DOHH2 (cell line): ENCODE data around the gene BARX1.

Experiments used
- EZH2phosphoT487 ChIP-seq: fragments of 200-600 bp; sonication (generic); IDR thresholded peaks from 2 replicates; pipeline ENCODE4 v1.6.1; 2017; ENCODE audit warnings: borderline replicate concordance, mild to moderate bottlenecking, antibody characterized with exemption, low read length, moderate library complexity, mixed read lengths
- TF ChIP-seq, protein P1 (sequence below): fragments of 200-600 bp; sonication (generic); IDR thresholded peaks from one replicate; pipeline ENCODE4 v1.5.1; 2014; ENCODE audit warnings: antibody characterized with exemption, mild to moderate bottlenecking, low read depth, low read length; ENCODE audit not compliant: poor library complexity, severe bottlenecking

DNA sequence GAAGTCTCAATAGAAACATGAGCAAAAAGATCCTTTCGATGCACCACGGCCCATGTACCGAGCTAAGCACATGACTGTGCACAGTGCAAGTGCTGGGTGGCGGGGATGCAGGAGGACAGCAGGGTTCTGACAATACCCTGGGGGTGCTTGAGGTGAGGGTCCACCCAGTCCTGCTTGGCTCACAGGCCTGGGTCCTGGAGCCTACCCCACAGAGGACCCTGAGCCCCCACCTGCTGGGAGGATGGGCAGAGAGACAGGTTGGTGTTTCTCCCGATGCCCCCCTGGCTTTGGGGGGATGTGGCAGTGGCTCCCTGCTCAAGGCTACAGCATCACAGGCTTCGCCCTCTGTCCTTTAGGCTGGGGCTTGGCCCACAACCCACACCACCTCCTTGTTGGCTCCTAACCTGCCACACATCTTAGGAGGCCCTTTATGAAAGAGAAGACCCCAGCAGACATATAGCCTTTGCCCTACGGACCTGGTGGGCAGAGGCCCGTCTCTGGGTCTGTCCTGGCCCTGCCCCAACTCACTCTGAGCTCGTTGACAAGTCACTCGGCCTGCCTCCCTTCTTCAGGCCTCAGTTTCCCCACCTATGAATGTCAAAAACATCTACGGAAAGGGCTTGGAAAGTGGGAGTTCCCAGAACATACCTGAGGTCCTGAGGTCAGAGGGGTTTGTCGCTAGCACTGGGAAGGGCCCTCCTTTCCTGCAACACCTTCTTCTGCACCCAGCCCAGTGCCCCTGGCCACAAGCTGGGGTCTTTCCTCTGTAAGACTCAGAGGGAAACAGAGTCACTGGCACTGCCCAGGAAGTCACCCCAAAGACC, 50.3 kb downstream of the BARX1 start:
- TF ChIP-seq, protein P1, sequence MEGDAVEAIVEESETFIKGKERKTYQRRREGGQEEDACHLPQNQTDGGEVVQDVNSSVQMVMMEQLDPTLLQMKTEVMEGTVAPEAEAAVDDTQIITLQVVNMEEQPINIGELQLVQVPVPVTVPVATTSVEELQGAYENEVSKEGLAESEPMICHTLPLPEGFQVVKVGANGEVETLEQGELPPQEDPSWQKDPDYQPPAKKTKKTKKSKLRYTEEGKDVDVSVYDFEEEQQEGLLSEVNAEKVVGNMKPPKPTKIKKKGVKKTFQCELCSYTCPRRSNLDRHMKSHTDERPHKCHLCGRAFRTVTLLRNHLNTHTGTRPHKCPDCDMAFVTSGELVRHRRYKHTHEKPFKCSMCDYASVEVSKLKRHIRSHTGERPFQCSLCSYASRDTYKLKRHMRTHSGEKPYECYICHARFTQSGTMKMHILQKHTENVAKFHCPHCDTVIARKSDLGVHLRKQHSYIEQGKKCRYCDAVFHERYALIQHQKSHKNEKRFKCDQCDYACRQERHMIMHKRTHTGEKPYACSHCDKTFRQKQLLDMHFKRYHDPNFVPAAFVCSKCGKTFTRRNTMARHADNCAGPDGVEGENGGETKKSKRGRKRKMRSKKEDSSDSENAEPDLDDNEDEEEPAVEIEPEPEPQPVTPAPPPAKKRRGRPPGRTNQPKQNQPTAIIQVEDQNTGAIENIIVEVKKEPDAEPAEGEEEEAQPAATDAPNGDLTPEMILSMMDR = no peak
- no peak for TF ChIP-seq EZH2phosphoT487
